HepG2 (cell line): ENCODE results near the gene HEXIM1. TPM values are rescaled to one million over a fixed set of nuclear protein-coding genes. Genes with fewer than 3 reads are reported as not detected.

Experiments used
- CC2D1A ChIP-seq: sonication (generic); formaldehyde crosslinking; IDR thresholded peaks from 2 replicates; pipeline ENCODE4 v1.8.1; 2023; ENCODE audit warnings: mild to moderate bottlenecking, missing genetic modification reagents
- CCAR2 ChIP-seq: fragments of 200-400 bp; formaldehyde crosslinking; optimal IDR thresholded peaks from 2 replicates; pipeline ENCODE3; 2018; ENCODE audit warnings: low read depth, mild to moderate bottlenecking, low read length, moderate library complexity
- CCDC6 ChIP-seq: sonication (generic); formaldehyde crosslinking; IDR thresholded peaks from 2 replicates; pipeline ENCODE4 v1.8.1; 2022; ENCODE audit warnings: mild to moderate bottlenecking, missing genetic modification reagents, moderate library complexity
- CEBPG ChIP-seq: IDR thresholded peaks from 2 replicates; pipeline ENCODE4 v1.6.1; 2016
- FOXA1 ChIP-seq, 2 experiments: fragments of 450-650 bp in 1 of 2; sonication (generic) in 1 of 2; formaldehyde crosslinking in 1 of 2; IDR thresholded peaks; 2 replicates each; pipeline versions ENCODE4 v1.4.0 to v1.6.1; 2016 to 2020; ENCODE audit warnings: missing genetic modification reagents in 1 of 2
- HOXA9 ChIP-seq: sonication (generic); formaldehyde crosslinking; IDR thresholded peaks from 2 replicates; pipeline ENCODE4 v1.8.1; 2022; ENCODE audit warnings: missing genetic modification reagents, mild to moderate bottlenecking, moderate library complexity, borderline replicate concordance
- KAT7 ChIP-seq: IDR thresholded peaks from 2 replicates; pipeline ENCODE4 v1.6.1; 2018; ENCODE audit warnings: borderline replicate concordance, missing compliant biosample characterization
- KDM1A ChIP-seq: IDR thresholded peaks from 2 replicates; pipeline ENCODE4 v1.6.1; 2016; ENCODE audit warnings: missing compliant biosample characterization
- MEIS2 ChIP-seq: sonication (generic); formaldehyde crosslinking; IDR thresholded peaks from 2 replicates; pipeline ENCODE4 v1.9.0; 2021; ENCODE audit warnings: mild to moderate bottlenecking, missing genetic modification reagents
- SATB2 ChIP-seq: sonication (generic); formaldehyde crosslinking; IDR thresholded peaks from 2 replicates; pipeline ENCODE4 v1.5.0; 2020; ENCODE audit warnings: missing genetic modification reagents
- SETDB1 ChIP-seq: sonication (generic); formaldehyde crosslinking; IDR thresholded peaks from 2 replicates; pipeline ENCODE4 v1.5.1; 2020; ENCODE audit warnings: missing genetic modification reagents, mild to moderate bottlenecking, borderline replicate concordance
- SP140L ChIP-seq: sonication (generic); formaldehyde crosslinking; IDR thresholded peaks from 2 replicates; pipeline ENCODE4 v1.4.0; 2020; ENCODE audit warnings: missing genetic modification reagents, borderline replicate concordance
- SRF ChIP-seq: IDR thresholded peaks from 2 replicates; pipeline ENCODE4 v1.6.1; 2011; ENCODE audit warnings: mild to moderate bottlenecking, low read depth, low read length, moderate library complexity
- SYNCRIP ChIP-seq: fragments of 200-400 bp; formaldehyde crosslinking; IDR thresholded peaks from 2 replicates; pipeline ENCODE4 v1.6.1; 2018; ENCODE audit warnings: mild to moderate bottlenecking, low read depth, low read length; ENCODE audit not compliant: insufficient read depth
- ZBTB42 ChIP-seq: sonication (generic); formaldehyde crosslinking; IDR thresholded peaks from 2 replicates; pipeline ENCODE4 v1.5.0; 2020; ENCODE audit warnings: mild to moderate bottlenecking, missing genetic modification reagents
- ZNF224 ChIP-seq: sonication (generic); formaldehyde crosslinking; IDR thresholded peaks from 2 replicates; pipeline ENCODE4 v1.5.0; 2020; ENCODE audit warnings: mild to moderate bottlenecking, missing genetic modification reagents
- ZNF253 ChIP-seq: sonication (generic); formaldehyde crosslinking; IDR thresholded peaks from 2 replicates; pipeline ENCODE4 v1.8.0; 2022; ENCODE audit warnings: mild to moderate bottlenecking, missing genetic modification reagents, borderline replicate concordance
- ZNF550 ChIP-seq: sonication (generic); formaldehyde crosslinking; IDR thresholded peaks from 2 replicates; pipeline ENCODE4 v1.4.0; 2020; ENCODE audit warnings: mild to moderate bottlenecking, missing genetic modification reagents, borderline replicate concordance
- ZNF782 ChIP-seq: sonication (generic); formaldehyde crosslinking; IDR thresholded peaks from 2 replicates; pipeline ENCODE4 v1.4.0; 2020; ENCODE audit warnings: missing genetic modification reagents, mild to moderate bottlenecking, borderline replicate concordance
- ZNF83 ChIP-seq: sonication (generic); formaldehyde crosslinking; IDR thresholded peaks from 2 replicates; pipeline ENCODE4 v1.4.0; 2020; ENCODE audit warnings: missing genetic modification reagents, mild to moderate bottlenecking, borderline replicate concordance
- ZNF841 ChIP-seq: sonication (generic); formaldehyde crosslinking; IDR thresholded peaks from 2 replicates; pipeline ENCODE4 v1.8.1; 2023; ENCODE audit warnings: missing genetic modification reagents, borderline replicate concordance
- polyA plus RNA-seq, 8 experiments: library from polyadenylated mRNA; depleted of rRNA in 3 of 8; stranded (reverse) in 7 of 8; unstranded in 1 of 8; fragments of >200 nt; fragmentation: Illumina TruSeq in 4 of 8; extraction: Trizol in 4 of 8; gene quantifications; 2 replicates each; pipeline versions ENCODE4 v1.2.1 to v1.2.3, GENCODE V29; 2011 to 2016; ENCODE audit warnings: low read depth in 4 of 8, missing spikeins in 1 of 8, mixed read lengths in 1 of 8; ENCODE audit not compliant: insufficient read depth in 1 of 8
- total RNA-seq, 5 experiments: library from RNA; depleted of rRNA; stranded (reverse); fragments of >200 nt; fragmentation: Illumina TruSeq; extraction: Trizol; gene quantifications; 2 replicates each; pipeline ENCODE4 v1.2.3, GENCODE V29; 2016; ENCODE audit warnings: low read depth in 1 of 5
- TF ChIP-seq, protein P1 (sequence below): sonication (generic); formaldehyde crosslinking; IDR thresholded peaks from 2 replicates; pipeline ENCODE4 v1.4.0; 2020; ENCODE audit warnings: mild to moderate bottlenecking, missing genetic modification reagents
- TF ChIP-seq, protein P2 (sequence below): sonication (generic); IDR thresholded peaks from 2 replicates; pipeline ENCODE4 v1.6.1; 2016; ENCODE audit warnings: low read depth, borderline replicate concordance
- TF ChIP-seq, protein P3 (sequence below): sonication (generic); formaldehyde crosslinking; IDR thresholded peaks from 2 replicates; pipeline ENCODE4 v1.4.0; 2020; ENCODE audit warnings: missing genetic modification reagents
- TF ChIP-seq, protein P4 (sequence below): sonication (generic); formaldehyde crosslinking; IDR thresholded peaks from 2 replicates; pipeline ENCODE4 v1.5.0; 2020; ENCODE audit warnings: missing genetic modification reagents
- TF ChIP-seq, protein P5 (sequence below): sonication (generic); formaldehyde crosslinking; IDR thresholded peaks from 2 replicates; pipeline ENCODE4 v1.4.0; 2020; ENCODE audit warnings: missing genetic modification reagents

The HEXIM1 gene
- total and polyA plus RNA-seq, 2 of the 13 experiments (the other 11 are each of a cell fraction or from before 2014, with no cell fraction given), result 10.5 to 16.6 TPM

DNA sequence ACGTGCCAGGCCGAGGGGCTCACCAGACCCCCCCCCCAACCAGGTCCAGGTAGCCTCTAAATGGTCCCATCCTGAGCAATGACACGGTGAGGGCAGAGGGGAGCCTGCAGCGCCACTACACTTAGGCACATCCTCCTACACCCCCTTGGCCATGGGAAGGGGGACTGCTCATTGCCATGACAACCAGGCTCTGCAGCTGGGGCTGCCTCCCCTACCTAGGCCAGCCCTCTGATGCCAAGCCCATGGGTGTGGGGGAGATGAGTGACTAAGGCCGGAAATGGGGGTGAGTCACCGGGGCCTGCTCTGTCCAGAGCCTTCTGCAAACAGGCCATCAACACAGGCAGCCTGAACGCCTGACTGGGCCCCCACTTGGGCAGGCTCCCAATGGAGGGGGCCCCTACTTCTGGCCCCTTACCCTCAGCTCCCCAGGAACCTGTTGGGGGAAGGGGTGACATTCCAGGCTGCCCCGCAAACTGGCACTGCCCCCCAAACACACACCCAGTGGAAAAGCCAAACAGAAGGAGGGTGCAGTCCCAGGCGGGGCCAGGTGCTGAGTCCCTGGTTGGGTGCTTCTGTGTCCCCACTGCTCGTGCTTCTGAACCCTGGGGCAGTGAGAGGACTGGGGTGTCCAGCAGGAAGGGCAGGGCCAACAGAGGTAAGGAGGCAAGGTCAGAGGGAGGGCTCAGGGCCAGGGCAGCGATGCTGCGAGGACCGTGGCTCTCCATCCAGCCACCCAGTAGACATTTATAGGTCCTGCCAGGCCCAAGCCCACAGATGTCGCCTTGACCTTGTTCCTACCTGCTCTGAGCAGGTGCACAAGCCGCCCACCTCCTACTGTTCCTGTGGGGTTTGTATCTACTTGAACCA is 24.1 kb upstream of the HEXIM1 start (continued):
- TF ChIP-seq ZNF841, result no peak
- no peak for TF ChIP-seq KDM1A (CRISPR knock-in tag)
- no peak for TF ChIP-seq FOXA1 (IDR thresholded peaks at IDR 0.05)
- TF ChIP-seq FOXA1 (CRISPR knock-in tag; IDR thresholded peaks at IDR 0.05), result peak; percentile 77
- no peak for TF ChIP-seq ZNF253
- TF ChIP-seq, protein P1, sequence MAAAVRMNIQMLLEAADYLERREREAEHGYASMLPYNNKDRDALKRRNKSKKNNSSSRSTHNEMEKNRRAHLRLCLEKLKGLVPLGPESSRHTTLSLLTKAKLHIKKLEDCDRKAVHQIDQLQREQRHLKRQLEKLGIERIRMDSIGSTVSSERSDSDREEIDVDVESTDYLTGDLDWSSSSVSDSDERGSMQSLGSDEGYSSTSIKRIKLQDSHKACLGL (CRISPR knock-in tag), result peak; percentile 68
- TF ChIP-seq SRF, result no peak
- no peak for TF ChIP-seq MEIS2 (CRISPR knock-in tag)
- no peak for TF ChIP-seq HOXA9 (CRISPR knock-in tag)
- TF ChIP-seq ZNF83, result no peak
- TF ChIP-seq ZBTB42 (CRISPR knock-in tag), result 0 out of 2 replicates have a peak, but pooled peaks have one; percentile 33
- TF ChIP-seq SYNCRIP, result no peak
- TF ChIP-seq CCDC6 (CRISPR knock-in tag), result no peak
- TF ChIP-seq SETDB1, result no peak
- TF ChIP-seq, protein P2, sequence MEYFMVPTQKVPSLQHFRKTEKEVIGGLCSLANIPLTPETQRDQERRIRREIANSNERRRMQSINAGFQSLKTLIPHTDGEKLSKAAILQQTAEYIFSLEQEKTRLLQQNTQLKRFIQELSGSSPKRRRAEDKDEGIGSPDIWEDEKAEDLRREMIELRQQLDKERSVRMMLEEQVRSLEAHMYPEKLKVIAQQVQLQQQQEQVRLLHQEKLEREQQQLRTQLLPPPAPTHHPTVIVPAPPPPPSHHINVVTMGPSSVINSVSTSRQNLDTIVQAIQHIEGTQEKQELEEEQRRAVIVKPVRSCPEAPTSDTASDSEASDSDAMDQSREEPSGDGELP, result peak; percentile 71; the same call in 1 of the 2 replicates
- TF ChIP-seq SATB2, result no peak
- TF ChIP-seq CEBPG (CRISPR knock-in tag), result no peak
- TF ChIP-seq ZNF224, result no peak
- no peak for TF ChIP-seq SP140L (CRISPR knock-in tag)
- TF ChIP-seq ZNF782 (CRISPR knock-in tag), result no peak
- TF ChIP-seq KAT7 (CRISPR knock-in tag), result no peak
- TF ChIP-seq, protein P3, sequence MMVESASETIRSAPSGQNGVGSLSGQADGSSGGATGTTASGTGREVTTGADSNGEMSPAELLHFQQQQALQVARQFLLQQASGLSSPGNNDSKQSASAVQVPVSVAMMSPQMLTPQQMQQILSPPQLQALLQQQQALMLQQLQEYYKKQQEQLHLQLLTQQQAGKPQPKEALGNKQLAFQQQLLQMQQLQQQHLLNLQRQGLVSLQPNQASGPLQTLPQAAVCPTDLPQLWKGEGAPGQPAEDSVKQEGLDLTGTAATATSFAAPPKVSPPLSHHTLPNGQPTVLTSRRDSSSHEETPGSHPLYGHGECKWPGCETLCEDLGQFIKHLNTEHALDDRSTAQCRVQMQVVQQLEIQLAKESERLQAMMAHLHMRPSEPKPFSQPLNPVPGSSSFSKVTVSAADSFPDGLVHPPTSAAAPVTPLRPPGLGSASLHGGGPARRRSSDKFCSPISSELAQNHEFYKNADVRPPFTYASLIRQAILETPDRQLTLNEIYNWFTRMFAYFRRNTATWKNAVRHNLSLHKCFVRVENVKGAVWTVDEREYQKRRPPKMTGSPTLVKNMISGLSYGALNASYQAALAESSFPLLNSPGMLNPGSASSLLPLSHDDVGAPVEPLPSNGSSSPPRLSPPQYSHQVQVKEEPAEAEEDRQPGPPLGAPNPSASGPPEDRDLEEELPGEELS (CRISPR knock-in tag), result no peak
- no peak for TF ChIP-seq ZNF550
- TF ChIP-seq, protein P4, sequence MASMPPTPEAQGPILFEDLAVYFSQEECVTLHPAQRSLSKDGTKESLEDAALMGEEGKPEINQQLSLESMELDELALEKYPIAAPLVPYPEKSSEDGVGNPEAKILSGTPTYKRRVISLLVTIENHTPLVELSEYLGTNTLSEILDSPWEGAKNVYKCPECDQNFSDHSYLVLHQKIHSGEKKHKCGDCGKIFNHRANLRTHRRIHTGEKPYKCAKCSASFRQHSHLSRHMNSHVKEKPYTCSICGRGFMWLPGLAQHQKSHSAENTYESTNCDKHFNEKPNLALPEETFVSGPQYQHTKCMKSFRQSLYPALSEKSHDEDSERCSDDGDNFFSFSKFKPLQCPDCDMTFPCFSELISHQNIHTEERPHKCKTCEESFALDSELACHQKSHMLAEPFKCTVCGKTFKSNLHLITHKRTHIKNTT (CRISPR knock-in tag), result no peak
- no peak for TF ChIP-seq CCAR2
- TF ChIP-seq, protein P5, sequence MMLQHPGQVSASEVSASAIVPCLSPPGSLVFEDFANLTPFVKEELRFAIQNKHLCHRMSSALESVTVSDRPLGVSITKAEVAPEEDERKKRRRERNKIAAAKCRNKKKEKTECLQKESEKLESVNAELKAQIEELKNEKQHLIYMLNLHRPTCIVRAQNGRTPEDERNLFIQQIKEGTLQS (CRISPR knock-in tag), result peak; percentile 96
- no peak for TF ChIP-seq CC2D1A
